HepG2 (cell line): ENCODE data around the gene HS3ST5. TPM values are rescaled to one million over a fixed set of nuclear protein-coding genes. Genes with fewer than 3 reads are reported as not detected.

Source experiments
- ATAC-seq: fragments of 200-7000 bp; cut with Tn5 transposase; 3 replicates; pipeline ENCODE4 v1.9.1; 2020; ENCODE audit warnings: mild to moderate bottlenecking, moderate library complexity
- BruUV-seq: library from RNA; stranded (reverse); fragments of 400-500 nt; replicated peaks from 2 replicates; lab custom pipeline; 2021; lab: Mats Ljungman, UMichigan
- CTCF ChIA-PET: fragments of 300-600 bp; formaldehyde crosslinking; extraction: SDS; loops from one replicate; lab custom pipeline; 2021; ENCODE audit warnings: low total read pairs, inconsistent platforms, low intra/inter-chr PET ratio; lab: Yijun Ruan, JAX
- POLR2A ChIA-PET: fragments of 350-600 bp; sonication (Branson Sonifier 250); formaldehyde crosslinking; loops from one replicate; lab custom pipeline; 2020; ENCODE audit warnings: antibody characterized with exemption, inconsistent platforms; lab: Yijun Ruan, JAX
- DNase-seq: peaks from one replicate; pipeline ENCODE4 v3.0.0-alpha.2; 2015; ENCODE audit warnings: low spot score
- FAIRE-seq: peaks from 3 replicates; lab custom pipeline; 2011; peaks lifted over from hg19 to GRCh38; lab: Jason Lieb, UNC
- H2AFZ ChIP-seq: one replicate; pipeline ENCODE4 v1.6.1; 2011; ENCODE audit warnings: low read length, inconsistent platforms
- H3K27ac ChIP-seq: fragments of 300-600 bp; 3 replicates; pipeline ENCODE4 v1.8.0; 2011; ENCODE audit warnings: mixed run types, mild to moderate bottlenecking, mixed read lengths, low read length, inconsistent platforms; ENCODE audit not compliant: insufficient read depth; ENCODE audit errors: extremely low read length
- H3K27me3 ChIP-seq, 2 experiments: fragments of 200-600 bp in 1 of 2; 2 replicates in 1 of 2; 3 replicates in 1 of 2; pipeline versions ENCODE4 v1.6.0 to v1.8.0; 2011; ENCODE audit warnings: low read length in 2 of 2, mild to moderate bottlenecking in 2 of 2, moderate library complexity in 2 of 2, inconsistent platforms in 1 of 2; ENCODE audit not compliant: insufficient read depth in 2 of 2, control insufficient read depth in 1 of 2
- H3K36me3 ChIP-seq, 2 experiments: fragments of 200-600 bp in 1 of 2; replicated peaks in 1 of 2; 2 replicates in 1 of 2; 3 replicates in 1 of 2; pipeline versions ENCODE4 v1.5.1 to v1.8.0; 2011; ENCODE audit warnings: low read length in 2 of 2, inconsistent platforms in 1 of 2; ENCODE audit not compliant: insufficient read depth in 2 of 2, control insufficient read depth in 1 of 2
- H3K4me1 ChIP-seq: 2 replicates; pipeline ENCODE4 v1.5.1; 2012; ENCODE audit warnings: low read length, inconsistent platforms; ENCODE audit not compliant: insufficient read depth
- H3K4me2 ChIP-seq: 2 replicates; pipeline ENCODE4 v1.6.0; 2011; ENCODE audit warnings: low read depth, low read length, inconsistent platforms
- H3K4me3 ChIP-seq, 3 experiments: fragments of 200-600 bp in 1 of 3; sonication (generic), shearing (Covaris generic) in 1 of 3; replicated peaks in 1 of 3; 2 replicates each; pipeline ENCODE4 v1.5.1; 2011 to 2016; ENCODE audit warnings: low read length in 3 of 3, inconsistent platforms in 2 of 3, low read depth in 2 of 3, mild to moderate bottlenecking in 2 of 3, control low read depth in 1 of 3, mixed read lengths in 1 of 3; ENCODE audit not compliant: insufficient read depth in 1 of 3
- H3K79me2 ChIP-seq: one replicate; pipeline ENCODE4 v1.6.1; 2011; ENCODE audit warnings: low read length, inconsistent platforms; ENCODE audit not compliant: insufficient read depth
- H3K9ac ChIP-seq: 2 replicates; pipeline ENCODE4 v1.6.0; 2011; ENCODE audit warnings: mild to moderate bottlenecking, low read depth, low read length, inconsistent platforms; ENCODE audit not compliant: insufficient read depth
- H3K9me3 ChIP-seq: 2 replicates; pipeline ENCODE4 v1.5.1; 2012; ENCODE audit warnings: mild to moderate bottlenecking, low read length
- H4K20me1 ChIP-seq: 2 replicates; pipeline ENCODE4 v1.6.0; 2011; ENCODE audit warnings: inconsistent platforms, mild to moderate bottlenecking, low read length, moderate library complexity; ENCODE audit not compliant: insufficient read depth
- GABPA ChIP-seq, 2 experiments: IDR thresholded peaks; 2 replicates each; pipeline ENCODE4 v1.6.1; 2011 to 2016; ENCODE audit warnings: low read depth in 2 of 2, low read length in 1 of 2, missing biosample characterization in 1 of 2, missing genetic modification characterization in 1 of 2
- JUN ChIP-seq: sonication (generic); formaldehyde crosslinking; IDR thresholded peaks from 2 replicates; pipeline ENCODE4 v1.4.0; 2020; ENCODE audit warnings: mild to moderate bottlenecking, missing genetic modification reagents
- REPIN1 ChIP-seq: sonication (generic); formaldehyde crosslinking; IDR thresholded peaks from 2 replicates; pipeline ENCODE4 v1.8.0; 2022; ENCODE audit warnings: missing genetic modification reagents, low read depth, mild to moderate bottlenecking, borderline replicate concordance
- XBP1 ChIP-seq: sonication (generic); formaldehyde crosslinking; IDR thresholded peaks from 2 replicates; pipeline ENCODE4 v1.5.0; 2020; ENCODE audit warnings: missing genetic modification reagents
- ZEB1 ChIP-seq: IDR thresholded peaks from 2 replicates; pipeline ENCODE4 v1.6.1; 2012; ENCODE audit warnings: mild to moderate bottlenecking, low read depth, inconsistent platforms; ENCODE audit not compliant: insufficient replicate concordance
- ZNF44 ChIP-seq: sonication (generic); formaldehyde crosslinking; IDR thresholded peaks from 2 replicates; pipeline ENCODE4 v1.5.1; 2020; ENCODE audit warnings: mild to moderate bottlenecking, missing genetic modification reagents
- ZNF570 ChIP-seq: sonication (generic); formaldehyde crosslinking; IDR thresholded peaks from 2 replicates; pipeline ENCODE4 v1.4.0; 2020; ENCODE audit warnings: mild to moderate bottlenecking, missing genetic modification reagents, borderline replicate concordance
- ZNF629 ChIP-seq: sonication (generic); formaldehyde crosslinking; conservative IDR thresholded peaks from 2 replicates; pipeline ENCODE4 v1.5.0; 2020; ENCODE audit warnings: missing genetic modification reagents
- ZNF773 ChIP-seq: sonication (generic); formaldehyde crosslinking; IDR thresholded peaks from 2 replicates; pipeline ENCODE4 v1.4.0; 2020; ENCODE audit warnings: missing genetic modification reagents, borderline replicate concordance
- WGBS: methylation state at CpG from one replicate; pipeline ENCODE4 v1.1.6; 2017; ENCODE audit warnings: low lambda C conversion rate; 5-methylcytosine and 5-hydroxymethylcytosine counted together
- in situ Hi-C: cut with HindIII; loops from 2 replicates; pipeline ENCODE4 v1.10.0; 2017; ENCODE audit warnings: low pct_unique_long_range_greater_than_20kb; ENCODE audit not compliant: extremely low pct_ligation_motif_present
- intact Hi-C: fragments of 100-400 bp; cut with micrococcal nuclease; formaldehyde crosslinking; loops from one replicate; pipeline ENCODE4 v1.10.0; 2022; ENCODE audit not compliant: unreplicated experiment
- polyA plus RNA-seq, 8 experiments: library from polyadenylated mRNA; depleted of rRNA in 3 of 8; stranded (reverse) in 7 of 8; unstranded in 1 of 8; fragments of >200 nt; fragmentation: Illumina TruSeq in 4 of 8; extraction: Trizol in 4 of 8; gene quantifications; 2 replicates each; pipeline versions ENCODE4 v1.2.1 to v1.2.3, GENCODE V29; 2011 to 2016; ENCODE audit warnings: low read depth in 4 of 8, missing spikeins in 1 of 8, mixed read lengths in 1 of 8; ENCODE audit not compliant: insufficient read depth in 1 of 8
- total RNA-seq, 5 experiments: library from RNA; depleted of rRNA; stranded (reverse); fragments of >200 nt; fragmentation: Illumina TruSeq; extraction: Trizol; gene quantifications; 2 replicates each; pipeline ENCODE4 v1.2.3, GENCODE V29; 2016; ENCODE audit warnings: low read depth in 1 of 5
- TF ChIP-seq, protein P1 (sequence below): sonication (generic); formaldehyde crosslinking; IDR thresholded peaks from 2 replicates; pipeline ENCODE4 v1.8.1; 2022; ENCODE audit warnings: low read depth, mild to moderate bottlenecking, missing genetic modification reagents
- TF ChIP-seq, protein P2 (sequence below): sonication (generic); formaldehyde crosslinking; IDR thresholded peaks from 2 replicates; pipeline ENCODE4 v1.4.0; 2020; ENCODE audit warnings: mild to moderate bottlenecking, missing genetic modification reagents

The HS3ST5 gene
- total and polyA plus RNA-seq, 2 of the 13 experiments (the other 11 are each of a cell fraction or from before 2014, with no cell fraction given) = 1.1 to 1.6 TPM

GRCh38 chr6:114292431-114292830 is 50.4 kb downstream of the HS3ST5 start (continued):
- TF ChIP-seq, protein P1, sequence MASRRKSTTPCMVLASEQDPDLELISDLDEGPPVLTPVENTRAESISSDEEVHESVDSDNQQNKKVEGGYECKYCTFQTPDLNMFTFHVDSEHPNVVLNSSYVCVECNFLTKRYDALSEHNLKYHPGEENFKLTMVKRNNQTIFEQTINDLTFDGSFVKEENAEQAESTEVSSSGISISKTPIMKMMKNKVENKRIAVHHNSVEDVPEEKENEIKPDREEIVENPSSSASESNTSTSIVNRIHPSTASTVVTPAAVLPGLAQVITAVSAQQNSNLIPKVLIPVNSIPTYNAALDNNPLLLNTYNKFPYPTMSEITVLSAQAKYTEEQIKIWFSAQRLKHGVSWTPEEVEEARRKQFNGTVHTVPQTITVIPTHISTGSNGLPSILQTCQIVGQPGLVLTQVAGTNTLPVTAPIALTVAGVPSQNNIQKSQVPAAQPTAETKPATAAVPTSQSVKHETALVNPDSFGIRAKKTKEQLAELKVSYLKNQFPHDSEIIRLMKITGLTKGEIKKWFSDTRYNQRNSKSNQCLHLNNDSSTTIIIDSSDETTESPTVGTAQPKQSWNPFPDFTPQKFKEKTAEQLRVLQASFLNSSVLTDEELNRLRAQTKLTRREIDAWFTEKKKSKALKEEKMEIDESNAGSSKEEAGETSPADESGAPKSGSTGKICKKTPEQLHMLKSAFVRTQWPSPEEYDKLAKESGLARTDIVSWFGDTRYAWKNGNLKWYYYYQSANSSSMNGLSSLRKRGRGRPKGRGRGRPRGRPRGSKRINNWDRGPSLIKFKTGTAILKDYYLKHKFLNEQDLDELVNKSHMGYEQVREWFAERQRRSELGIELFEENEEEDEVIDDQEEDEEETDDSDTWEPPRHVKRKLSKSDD (CRISPR knock-in tag) = no peak
- TF ChIP-seq ZNF570 (CRISPR knock-in tag) = no peak
- no peak for TF ChIP-seq ZNF44 (CRISPR knock-in tag)
- TF ChIP-seq ZEB1 = no peak
- TF ChIP-seq XBP1 (CRISPR knock-in tag) = no peak
- TF ChIP-seq, protein P2, sequence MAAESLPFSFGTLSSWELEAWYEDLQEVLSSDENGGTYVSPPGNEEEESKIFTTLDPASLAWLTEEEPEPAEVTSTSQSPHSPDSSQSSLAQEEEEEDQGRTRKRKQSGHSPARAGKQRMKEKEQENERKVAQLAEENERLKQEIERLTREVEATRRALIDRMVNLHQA = no peak
- no peak for TF ChIP-seq JUN (CRISPR knock-in tag)

DNA sequence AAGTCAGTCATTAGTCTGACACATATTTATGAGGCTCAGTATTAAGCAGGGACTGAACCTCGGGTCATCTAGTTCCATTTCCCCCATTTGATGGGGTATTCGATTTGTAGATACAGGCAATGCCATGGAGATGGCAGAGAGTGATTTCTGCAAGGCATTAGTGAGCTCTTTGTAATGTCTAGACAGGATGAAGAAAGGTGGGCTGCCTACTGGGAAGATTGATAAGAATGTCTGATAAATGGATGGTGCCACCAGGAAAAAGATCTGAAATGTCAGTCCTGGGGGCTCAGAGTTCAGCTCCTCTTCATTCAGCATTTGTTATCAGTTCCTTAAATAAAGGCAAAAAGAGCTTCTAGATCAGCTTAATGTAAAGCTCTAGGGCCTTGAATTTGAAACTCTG is 51.4 kb downstream of the HS3ST5 start:
- no peak overlapping the region for H2AFZ ChIP-seq
- H3K79me2 ChIP-seq = no peaks in the 10 kb centered on the region
- no peak overlapping the region for H3K4me2 ChIP-seq
- CTCF ChIA-PET = no interaction called here
- no peaks in the 10 kb centered on the region for H3K36me3 ChIP-seq
- TF ChIP-seq ZNF629 (CRISPR knock-in tag) = no peak
- no peak for TF ChIP-seq REPIN1 (CRISPR knock-in tag)
- no peak for TF ChIP-seq GABPA (IDR thresholded peaks at IDR 0.05; ENCODE audit: low read depth, low read length)
- TF ChIP-seq GABPA (CRISPR knock-in tag; IDR thresholded peaks at IDR 0.05; ENCODE audit: low read depth) = no peak
- no peak for TF ChIP-seq ZNF773 (CRISPR knock-in tag)
- intact Hi-C loops (no loop called here), in situ Hi-C loops (no loop called here)
- ATAC-seq (no peak), FAIRE-seq (no peak), DNase-seq (no peak)
- no TSS peak for BruUV-seq
- H3K27ac ChIP-seq = no peak overlapping the region
- peaks cover 44% of the 10 kb centered on the region for H3K4me1 ChIP-seq
- POLR2A ChIA-PET = no interaction called here
- 55% methylated on average over 2 of the region's 2 CpGs for WGBS
- H3K27me3 ChIP-seq = no peaks in the 10 kb centered on the region
- no peaks in the 10 kb centered on the region for H4K20me1 ChIP-seq
- H3K9ac ChIP-seq = no peak overlapping the region
- H3K9me3 ChIP-seq = no peaks in the 10 kb centered on the region
- no peak overlapping the region for H3K4me3 ChIP-seq
